ENCODE results near the gene FGA.

The FGA gene

GRCh38 chr4:154593868-154594267, 3.3 kb upstream of the FGA start:
- CTCF ChIA-PET: interaction anchor here (0.9 to 1.7 kb wide), 3 partner anchors 10 to 30 kb away, joined by 3 to 6 read pairs (median 4); no protein-coding TSS in a partner anchor
- DNase-seq (ENCODE audit: extremely low spot score): no peak
- TF ChIP-seq LEF1 (IDR thresholded peaks at IDR 0.05; ENCODE audit: borderline replicate concordance) (no peak), TARDBP (IDR thresholded peaks at IDR 0.05) (no peak), BHLHE40 (IDR thresholded peaks at IDR 0.05; ENCODE audit: borderline replicate concordance) (no peak), ZNF384 (IDR thresholded peaks at IDR 0.05) (no peak), NFRKB (IDR thresholded peaks at IDR 0.05) (no peak), ARNT (IDR thresholded peaks at IDR 0.05) (no peak), FOXA1 (IDR thresholded peaks at IDR 0.05) (no peak), CTBP1 (IDR thresholded peaks at IDR 0.05; ENCODE audit: borderline replicate concordance) (no peak), SUZ12 (IDR thresholded peaks at IDR 0.05) (no peak), PKNOX1 (IDR thresholded peaks at IDR 0.05) (no peak), SP1 (IDR thresholded peaks at IDR 0.05) (no peak), FOXM1 (IDR thresholded peaks at IDR 0.05; ENCODE audit: borderline replicate concordance) (no peak), ELF4 (IDR thresholded peaks at IDR 0.05) (no peak), FOXK2 (IDR thresholded peaks at IDR 0.05) (no peak), L3MBTL2 (conservative IDR thresholded peaks at IDR 0.05) (no peak)
- POLR2A ChIA-PET: interaction anchor here (1.7 kb wide), 1 partner anchor 43 kb away, joined by 6 read pairs; the partner anchor contains the start of gene PLRG1

GRCh38 chr4:154591890-154592289, 1.3 kb upstream of the FGA start:
- DNase-seq (ENCODE audit: extremely low spot score): no peak
- CTCF ChIA-PET: no interaction called here
- TF ChIP-seq FOXK2 (IDR thresholded peaks at IDR 0.05) (no peak), SUZ12 (IDR thresholded peaks at IDR 0.05) (no peak)
- POLR2A ChIA-PET: interaction anchor here (1.3 kb wide), 1 partner anchor 42 kb away, joined by 3 read pairs; the partner anchor contains the start of gene PLRG1

- ChIA-PET CTCF (no interaction called here), POLR2A (no interaction called here)
- DNase-seq (ENCODE audit: extremely low spot score): no peak
- TF ChIP-seq L3MBTL2 (conservative IDR thresholded peaks at IDR 0.05) (no peak), PKNOX1 (IDR thresholded peaks at IDR 0.05) (no peak), SUZ12 (IDR thresholded peaks at IDR 0.05) (no peak), BHLHE40 (IDR thresholded peaks at IDR 0.05; ENCODE audit: borderline replicate concordance) (no peak)
Measured at GRCh38 chr4:154589296-154590197, 995 bp downstream of the FGA start.

GRCh38 chr4:154588198-154588597, 2.3 kb downstream of the FGA start:
- ChIA-PET POLR2A (no interaction called here), CTCF (interaction anchor here (0.6 kb wide), 1 partner anchor 31 kb away, joined by 3 read pairs; no protein-coding TSS in a partner anchor)
- no peak for TF ChIP-seq HDGF (IDR thresholded peaks at IDR 0.05; ENCODE audit: borderline replicate concordance)
- no peak for TF ChIP-seq ZNF384 (IDR thresholded peaks at IDR 0.05)
- TF ChIP-seq FOXA1 (IDR thresholded peaks at IDR 0.05): no peak
- no peak for TF ChIP-seq ELF4 (IDR thresholded peaks at IDR 0.05)
- no peak for TF ChIP-seq TARDBP (IDR thresholded peaks at IDR 0.05)
- TF ChIP-seq SUZ12 (IDR thresholded peaks at IDR 0.05): no peak
- no peak for TF ChIP-seq FOXM1 (IDR thresholded peaks at IDR 0.05; ENCODE audit: borderline replicate concordance)
- TF ChIP-seq ARNT (IDR thresholded peaks at IDR 0.05): no peak
- TF ChIP-seq FOXK2 (IDR thresholded peaks at IDR 0.05): no peak
- no peak for DNase-seq (ENCODE audit: extremely low spot score)

GRCh38 chr4:154586296-154587033, 4.1 kb downstream of the FGA start:
- DNase-seq (ENCODE audit: extremely low spot score): no peak
- TF ChIP-seq CTBP1 (IDR thresholded peaks at IDR 0.05; ENCODE audit: borderline replicate concordance): no peak
- TF ChIP-seq FOXA1 (IDR thresholded peaks at IDR 0.05): no peak
- TF ChIP-seq ARNT (IDR thresholded peaks at IDR 0.05): no peak
- TF ChIP-seq PKNOX1 (IDR thresholded peaks at IDR 0.05): no peak
- TF ChIP-seq LEF1 (IDR thresholded peaks at IDR 0.05; ENCODE audit: borderline replicate concordance): no peak
- no peak for TF ChIP-seq ZNF384 (IDR thresholded peaks at IDR 0.05)
- TF ChIP-seq SUZ12 (IDR thresholded peaks at IDR 0.05): no peak
- no peak for TF ChIP-seq ELF4 (IDR thresholded peaks at IDR 0.05)
- TF ChIP-seq BHLHE40 (IDR thresholded peaks at IDR 0.05; ENCODE audit: borderline replicate concordance): no peak
- no peak for TF ChIP-seq L3MBTL2 (conservative IDR thresholded peaks at IDR 0.05)
- no peak for TF ChIP-seq TARDBP (IDR thresholded peaks at IDR 0.05)
- ChIA-PET CTCF (interaction anchor here (0.6 to 1.2 kb wide), 4 partner anchors 8 to 32 kb away, joined by 3 to 6 read pairs (median 3); no protein-coding TSS in a partner anchor), POLR2A (interaction anchor here (1.9 kb wide), 1 partner anchor 36 kb away, joined by 7 read pairs; the partner anchor contains the start of gene PLRG1)

All from HEK293T (cell line).